ENCODE data around the gene HES6. TPM values are rescaled to one million over a fixed set of nuclear protein-coding genes. Genes with fewer than 3 reads are reported as not detected.
A peak's percentile ranks its signal among the peaks of the same experiment; 100 is the strongest.

HES6 gene
- total and polyA plus RNA-seq, 2 of the 8 experiments (the other 6 are each of a cell fraction or from before 2014, with no cell fraction given) = 32.6 to 36.3 TPM

GRCh38 chr2:238243496-238244076 lies 3.7 kb upstream of the HES6 start:
- H3K4ac ChIP-seq (replicated peaks; ENCODE audit: insufficient read length, low read depth, low read length) = no peak overlapping the region
- 0 out of 2 replicates have a peak overlapping the region, but pooled peaks have one; percentile 72 for H2BK15ac ChIP-seq (ENCODE audit: low read length)
- WGBS, 2 experiments (ENCODE audit: extremely low coverage in 1 of 2, insufficient coverage in 1 of 2, insufficient read length in 1 of 2, insufficient replicate concordance in 2 of 2, low coverage in 1 of 2, low lambda C conversion rate in 2 of 2, missing lambda C conversion rate in 1 of 2) = 75% methylated on average over 10 of the region's 10 CpGs; no CpG with 5 or more reads in 1 of the 2 experiments
- H2BK20ac ChIP-seq (ENCODE audit: low read length) = no peak overlapping the region
- CTCF ChIA-PET (ENCODE audit: partially characterized antibody) = interaction anchor here (1.3 to 16.7 kb wide), 4 partner anchors 9 to 61 kb away, joined by 3 to 208 read pairs (median 9); no protein-coding TSS in a partner anchor
- TF ChIP-seq RAD21 (IDR thresholded peaks at IDR 0.05 in 1 of 2, conservative IDR thresholded peaks at IDR 0.05 in 1 of 2; ENCODE audit: low read depth in 2 of 2, low read length in 2 of 2) = 0 out of 4 replicates have a peak, but pooled peaks of 1 of the 2 experiments have one; percentile 1
- TF ChIP-seq E2F6 (IDR thresholded peaks at IDR 0.05) = no peak
- peak in 2 of 3 experiments; percentile 32 to 40; a peak in 2 of 4 replicates for TF ChIP-seq CTCF (IDR thresholded peaks at IDR 0.05; ENCODE audit: control extremely low read depth in 1 of 3, insufficient read depth in 1 of 3, low read depth in 1 of 3, low read length in 3 of 3)
- no peak for TF ChIP-seq SIRT6 (IDR thresholded peaks at IDR 0.05; ENCODE audit: low read length)
- no peaks in the 10 kb centered on the region for H3K79me2 ChIP-seq (ENCODE audit: control insufficient read depth in 1 of 2, insufficient read depth in 2 of 2, low read length in 2 of 2)
- H4K8ac ChIP-seq (ENCODE audit: extremely low read depth, insufficient read depth, low read length) = no peak overlapping the region; the same call in 1 of the 2 replicates
- H3K4me3 ChIP-seq (ENCODE audit: extremely low read depth in 1 of 4, insufficient read depth in 2 of 4, low read depth in 3 of 4, low read length in 4 of 4) = no peak overlapping the region
- H3K27ac ChIP-seq (ENCODE audit: low read depth, low read length) = no peak overlapping the region
- H3K18ac ChIP-seq (ENCODE audit: extremely low read depth, low read length) = peak overlapping the region; percentile 13; the same call in 1 of the 2 replicates
- H3K23me2 ChIP-seq (ENCODE audit: low read depth, low read length) = peaks cover 15% of the 10 kb centered on the region; the same call in 1 of the 2 replicates
- H2AK5ac ChIP-seq (ENCODE audit: low read depth, low read length) = no peak overlapping the region
- no peak overlapping the region for H3K56ac ChIP-seq (replicated peaks; ENCODE audit: insufficient read length, low read depth, low read length)
- H3K4me2 ChIP-seq (ENCODE audit: insufficient read depth in 1 of 2, low read depth in 2 of 2, low read length in 2 of 2) = 0 out of 4 replicates have a peak overlapping the region, but pooled peaks of 1 of the 2 experiments have one; percentile 15
- H3K79me1 ChIP-seq (ENCODE audit: low read depth, low read length) = no peaks in the 10 kb centered on the region
- DNase-seq (ENCODE audit: low read depth in 1 of 2, low spot score in 2 of 2) (no peak), FAIRE-seq (no peak)
- no peak overlapping the region for H2BK120ac ChIP-seq (replicated peaks; ENCODE audit: low read depth, low read length)
- no peak overlapping the region for H4K91ac ChIP-seq (replicated peaks; ENCODE audit: insufficient read length, low read length)
- no peak overlapping the region for H3K9ac ChIP-seq (replicated peaks in 1 of 4; ENCODE audit: extremely low read depth in 1 of 4, low read depth in 3 of 4, low read length in 3 of 4)
- no peak overlapping the region for H3K14ac ChIP-seq (ENCODE audit: insufficient read length)
- H3K27me3 ChIP-seq (replicated peaks in 1 of 4; ENCODE audit: control insufficient read depth in 3 of 4, extremely low read depth in 1 of 4, insufficient read depth in 3 of 4, low read length in 3 of 4) = peaks cover 4 to 23% (median 15%) of the 10 kb centered on the region in 4 experiments
- POLR2A ChIA-PET (ENCODE audit: partially characterized antibody) = interaction anchor here (1.0 to 1.6 kb wide), 2 partner anchors 12 to 45 kb away, joined by 3 to 4 read pairs; partner anchors contain the start of gene PER2
- no peak overlapping the region for H2AFZ ChIP-seq (ENCODE audit: low read length)
- peaks cover 0 to 5% (median 0%) of the 10 kb centered on the region in 4 experiments; a peak in 1 of 8 replicates for H3K36me3 ChIP-seq (ENCODE audit: control insufficient read depth in 2 of 4, insufficient read depth in 4 of 4, low read length in 3 of 4)
- no peak overlapping the region for H4K5ac ChIP-seq (ENCODE audit: insufficient read length, low read depth, low read length)
- no peak overlapping the region for H3K23ac ChIP-seq (ENCODE audit: insufficient read length)
- H2BK12ac ChIP-seq (ENCODE audit: low read depth, low read length) = peak overlapping the region; percentile 87; the same call in 1 of the 2 replicates
- H3K4me1 ChIP-seq (replicated peaks in 1 of 4; ENCODE audit: control insufficient read depth in 3 of 4, insufficient read depth in 4 of 4, low read length in 3 of 4) = peaks cover 3 to 15% (median 7%) of the 10 kb centered on the region in 4 experiments
- H2BK5ac ChIP-seq (ENCODE audit: low read depth, low read length) = no peak overlapping the region
- H3K9me3 ChIP-seq (ENCODE audit: insufficient read depth in 2 of 2, low read depth in 1 of 2, low read length in 1 of 2) = peaks cover 0 to 5% of the 10 kb centered on the region in 2 experiments; a peak in 2 of 4 replicates
- H4K20me1 ChIP-seq (replicated peaks in 1 of 2; ENCODE audit: control insufficient read depth in 1 of 2, insufficient read depth in 2 of 2, low read length in 2 of 2) = no peaks in the 10 kb centered on the region
